Measurements from ENCODE around the gene FUZ. TPM values are rescaled to one million over a fixed set of nuclear protein-coding genes. Genes with fewer than 3 reads are reported as not detected.

The FUZ gene
- total RNA-seq, 1 donor from 2014 or later: 8.3 TPM

DNA sequence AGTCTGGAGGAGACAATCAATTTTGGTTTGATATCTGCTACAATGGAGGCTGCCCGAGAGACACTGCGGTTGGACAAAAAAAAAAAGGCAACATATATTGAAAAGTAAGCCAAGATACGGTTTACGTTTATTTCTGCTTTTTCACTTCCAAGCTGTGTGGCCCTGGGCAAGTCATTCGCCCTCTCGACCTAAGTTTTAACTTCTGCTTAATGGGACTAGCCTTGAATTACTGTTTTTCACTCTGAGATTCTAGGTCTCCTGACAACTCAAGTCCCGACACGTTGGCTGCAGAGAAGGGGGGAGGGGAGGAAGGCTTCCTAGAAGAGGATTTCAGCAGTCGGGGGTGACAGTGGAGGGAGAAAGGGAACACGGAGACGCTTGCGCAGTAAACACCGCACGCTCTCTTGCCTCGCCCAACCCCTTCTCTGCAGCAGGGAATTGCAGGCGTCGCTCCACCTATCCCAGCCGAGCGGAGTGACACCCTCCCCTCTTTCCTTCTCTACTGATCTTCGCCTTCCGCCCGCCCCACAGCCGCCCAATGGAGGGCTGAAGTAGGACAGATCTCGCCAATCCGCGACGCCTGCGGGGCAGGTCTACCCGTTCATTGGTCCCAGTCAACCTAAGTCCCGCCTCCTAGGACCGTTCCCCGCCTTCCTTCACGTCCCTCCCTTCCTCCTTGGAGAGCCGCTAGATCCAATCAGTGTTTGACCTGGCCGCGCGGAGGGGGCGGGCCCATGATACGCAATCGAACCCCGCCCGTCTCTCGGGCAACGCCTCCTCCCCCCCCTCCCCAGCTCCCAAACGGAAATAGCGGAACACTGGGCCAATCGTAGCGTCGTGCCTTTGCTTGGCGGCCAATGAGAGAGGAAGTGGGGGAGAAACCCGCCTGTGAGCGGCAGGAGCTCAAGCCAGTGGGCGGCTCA lies 46.8 kb downstream of the FUZ start:
- H3K4me3 ChIP-seq (ENCODE audit: low read depth, low read length): peak overlapping the region; percentile 53
- TF ChIP-seq, protein P1, sequence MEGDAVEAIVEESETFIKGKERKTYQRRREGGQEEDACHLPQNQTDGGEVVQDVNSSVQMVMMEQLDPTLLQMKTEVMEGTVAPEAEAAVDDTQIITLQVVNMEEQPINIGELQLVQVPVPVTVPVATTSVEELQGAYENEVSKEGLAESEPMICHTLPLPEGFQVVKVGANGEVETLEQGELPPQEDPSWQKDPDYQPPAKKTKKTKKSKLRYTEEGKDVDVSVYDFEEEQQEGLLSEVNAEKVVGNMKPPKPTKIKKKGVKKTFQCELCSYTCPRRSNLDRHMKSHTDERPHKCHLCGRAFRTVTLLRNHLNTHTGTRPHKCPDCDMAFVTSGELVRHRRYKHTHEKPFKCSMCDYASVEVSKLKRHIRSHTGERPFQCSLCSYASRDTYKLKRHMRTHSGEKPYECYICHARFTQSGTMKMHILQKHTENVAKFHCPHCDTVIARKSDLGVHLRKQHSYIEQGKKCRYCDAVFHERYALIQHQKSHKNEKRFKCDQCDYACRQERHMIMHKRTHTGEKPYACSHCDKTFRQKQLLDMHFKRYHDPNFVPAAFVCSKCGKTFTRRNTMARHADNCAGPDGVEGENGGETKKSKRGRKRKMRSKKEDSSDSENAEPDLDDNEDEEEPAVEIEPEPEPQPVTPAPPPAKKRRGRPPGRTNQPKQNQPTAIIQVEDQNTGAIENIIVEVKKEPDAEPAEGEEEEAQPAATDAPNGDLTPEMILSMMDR (conservative IDR thresholded peaks at IDR 0.05; ENCODE audit: low read depth, low read length): no peak
- DNase-seq (ENCODE audit: low read depth): peak; percentile 98

DNA sequence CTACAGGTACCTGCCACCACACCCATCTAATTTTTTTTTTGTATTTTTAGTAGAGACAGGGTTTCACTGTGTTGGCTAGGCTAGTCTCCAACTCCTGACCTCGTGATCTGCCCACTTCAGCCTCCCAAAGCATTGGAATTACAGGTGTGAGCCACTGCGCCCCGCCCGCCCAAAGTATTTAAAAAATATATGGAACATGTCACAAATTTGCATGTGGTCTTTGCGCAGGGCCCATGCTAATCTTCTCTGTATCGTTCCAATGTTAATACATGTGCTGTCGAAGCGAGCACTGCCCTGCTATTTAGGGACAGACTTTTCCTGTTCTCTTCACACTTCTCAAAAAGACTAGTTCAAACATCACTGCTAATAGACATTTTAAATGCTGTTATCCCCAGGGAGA lies 48.8 kb downstream of the FUZ start:
- TF ChIP-seq, protein P1 (conservative IDR thresholded peaks at IDR 0.05; ENCODE audit: low read depth, low read length): no peak
- no peak overlapping the region for H3K4me3 ChIP-seq (ENCODE audit: low read depth, low read length)
- no peak for DNase-seq (ENCODE audit: low read depth)

DNA sequence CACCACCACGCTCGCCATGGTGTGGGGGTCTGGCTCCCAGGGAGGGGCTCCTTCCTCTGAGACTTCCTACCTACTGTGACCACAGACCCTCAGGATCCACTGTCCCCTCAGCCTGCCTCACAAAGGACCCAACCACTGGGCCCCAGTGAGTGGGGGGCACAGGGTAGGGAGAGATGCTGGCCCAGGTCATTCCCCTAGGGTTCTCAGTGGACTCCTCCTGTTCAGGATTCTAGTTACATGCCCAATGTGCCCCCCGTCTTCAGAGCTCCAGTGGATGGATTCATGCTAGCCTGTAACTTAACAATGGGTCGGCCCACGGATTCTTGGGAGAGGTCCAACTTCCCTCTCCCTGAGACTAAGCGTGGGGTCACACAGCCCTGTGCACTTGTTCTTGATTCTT lies 49.9 kb downstream of the FUZ start, which contains the start of gene TSKS:
Gene TSKS, minus strand, starts transcription at position 77 of the 400 bp plus-strand sequence. Its CDS starts 59 bp downstream, at position 18.
- DNase-seq (ENCODE audit: low read depth): no peak
- TF ChIP-seq, protein P1 (conservative IDR thresholded peaks at IDR 0.05; ENCODE audit: low read depth, low read length): no peak
- H3K4me3 ChIP-seq (ENCODE audit: low read depth, low read length): no peak within 1 kb of the TSS

DNA sequence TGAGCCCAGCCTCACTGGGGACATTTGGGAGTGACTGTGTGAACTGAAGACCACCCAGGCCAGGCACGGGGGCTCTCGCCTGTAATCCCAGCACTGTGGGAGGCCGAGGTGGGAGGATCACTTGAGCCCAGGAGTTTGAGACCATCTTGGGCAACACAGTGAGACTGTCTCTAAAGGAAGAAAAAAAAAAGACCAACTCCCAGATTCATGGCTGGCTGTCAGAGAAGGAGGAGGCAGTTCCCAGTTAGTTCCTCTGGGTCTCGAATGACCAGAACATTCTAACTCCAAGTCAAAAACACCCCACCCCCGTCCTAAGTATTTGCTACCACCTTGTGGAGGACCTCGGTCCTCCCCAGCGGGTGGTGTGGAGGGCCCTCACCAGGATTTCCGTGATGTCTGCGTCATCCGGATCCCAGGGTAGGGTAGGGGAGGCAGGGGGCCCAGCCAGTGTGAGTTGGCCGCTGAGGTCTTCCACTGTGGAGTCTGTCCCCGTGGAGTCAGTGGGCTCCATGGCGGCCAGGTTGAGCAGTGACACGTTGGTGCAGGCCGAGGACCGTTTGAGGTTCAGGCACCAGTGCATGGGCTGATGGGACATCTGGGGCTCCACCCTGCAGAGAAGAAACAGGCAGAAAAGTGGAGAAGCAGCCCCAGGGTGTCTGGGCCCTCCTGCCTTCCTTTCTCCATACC lies 51.3 kb downstream of the FUZ start:
- no peak overlapping the region for H3K4me3 ChIP-seq (ENCODE audit: low read depth, low read length)
- TF ChIP-seq, protein P1 (conservative IDR thresholded peaks at IDR 0.05; ENCODE audit: low read depth, low read length): no peak
- DNase-seq (ENCODE audit: low read depth): no peak

DNA sequence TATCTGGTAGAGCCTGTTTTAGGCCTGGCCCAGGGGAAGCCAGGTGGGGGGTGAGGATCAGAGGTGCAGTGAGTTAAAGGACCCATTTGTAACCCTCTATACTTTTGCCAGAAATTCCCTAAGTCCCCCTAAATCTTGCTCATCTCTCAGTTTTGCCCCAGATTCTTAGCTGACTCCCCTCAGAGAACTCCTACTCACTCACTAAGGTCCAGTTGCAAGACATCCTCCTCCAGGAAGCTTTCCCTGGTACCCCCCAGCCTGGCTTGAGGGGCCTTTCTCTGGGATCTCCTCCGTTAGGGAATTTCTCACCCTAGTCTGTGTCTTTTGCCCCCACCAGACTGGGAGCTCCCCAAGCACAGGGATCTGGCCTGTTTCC lies 51.9 kb downstream of the FUZ start:
- DNase-seq (ENCODE audit: low read depth): no peak
- H3K4me3 ChIP-seq (ENCODE audit: low read depth, low read length): no peak overlapping the region
- TF ChIP-seq, protein P1 (conservative IDR thresholded peaks at IDR 0.05; ENCODE audit: low read depth, low read length): no peak

DNA sequence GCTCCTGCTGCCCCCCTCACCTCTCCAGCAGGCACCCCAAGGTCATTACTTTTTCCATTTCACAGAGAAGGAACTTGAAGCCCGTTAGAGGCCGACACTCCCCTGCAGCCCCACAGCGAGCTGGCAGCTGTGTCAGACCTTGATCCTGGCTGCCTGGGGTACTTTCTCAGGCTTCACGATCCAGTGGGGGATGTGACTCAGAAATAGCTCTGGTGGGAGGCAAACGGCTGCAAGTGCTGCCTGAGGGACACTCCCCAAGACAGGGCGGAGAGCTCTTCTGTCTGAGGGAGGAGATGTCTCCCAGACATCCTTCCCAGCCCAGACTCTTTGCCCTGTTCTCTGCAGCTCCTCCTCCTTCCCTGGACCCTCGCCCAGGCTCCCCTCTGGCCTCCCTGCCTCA lies 54.8 kb downstream of the FUZ start:
- TF ChIP-seq, protein P1 (conservative IDR thresholded peaks at IDR 0.05; ENCODE audit: low read depth, low read length): no peak
- no peak for DNase-seq (ENCODE audit: low read depth)
- no peak overlapping the region for H3K4me3 ChIP-seq (ENCODE audit: low read depth, low read length)

Other genes with a start within 250 kb of the FUZ start
- gene NOSIP, start 232.7 kb downstream of the FUZ start, total RNA-seq: 82.4 and 168 TPM in 2 replicates
- gene PRRG2, start 232.0 kb downstream of the FUZ start, total RNA-seq: 0.87 and 1.0 TPM in 2 replicates
- 6.7 and 7.8 TPM in 2 replicates for gene PRR12, start 222.1 kb downstream of the FUZ start, total RNA-seq
- gene RRAS, start 173.1 kb downstream of the FUZ start, total RNA-seq: 33.5 and 67.2 TPM in 2 replicates
- 51.0 and 54.8 TPM in 2 replicates for gene SCAF1, start 171.1 kb downstream of the FUZ start, total RNA-seq
- 73.8 and 78.3 TPM in 2 replicates for gene IRF3, start 147.4 kb downstream of the FUZ start, total RNA-seq
- 53.3 and 69.8 TPM in 2 replicates for gene BCL2L12, start 147.4 kb downstream of the FUZ start, total RNA-seq
- gene PRMT1, start 136.0 kb downstream of the FUZ start, total RNA-seq: 186 and 629 TPM in 2 replicates
- 1.9 and 2.8 TPM in 2 replicates for gene ADM5, start 123.7 kb downstream of the FUZ start, total RNA-seq
- gene CPT1C, start 122.2 kb downstream of the FUZ start, total RNA-seq: 1.7 and 9.9 TPM in 2 replicates
- gene TSKS, start 50.0 kb downstream of the FUZ start, total RNA-seq: not detected in 2 replicates
- 98.2 and 103 TPM in 2 replicates for gene AP2A1, start 46.3 kb downstream of the FUZ start, total RNA-seq
- 30.4 and 34.8 TPM in 2 replicates for gene MED25, start 5.0 kb upstream of the FUZ start, total RNA-seq
- gene PTOV1, start 37.9 kb upstream of the FUZ start, total RNA-seq: 81.9 and 121 TPM in 2 replicates
- gene PNKP, start 54.3 kb upstream of the FUZ start, total RNA-seq: 59.2 and 71.6 TPM in 2 replicates
- 25.8 and 34.4 TPM in 2 replicates for gene AKT1S1, start 64.1 kb upstream of the FUZ start, total RNA-seq
- gene TBC1D17, start 64.4 kb upstream of the FUZ start, total RNA-seq: 11.9 and 16.8 TPM in 2 replicates
- 4.0 and 9.5 TPM in 2 replicates for gene IL4I1, start 83.6 kb upstream of the FUZ start, total RNA-seq
- 15.3 and 17.5 TPM in 2 replicates for gene ATF5, start 115.9 kb upstream of the FUZ start, total RNA-seq
- gene NUP62, start 116.2 kb upstream of the FUZ start, total RNA-seq: 83.7 and 90.5 TPM in 2 replicates
- not detected in 2 replicates for gene SIGLEC11, start 147.9 kb upstream of the FUZ start, total RNA-seq
- gene VRK3, start 212.1 kb upstream of the FUZ start, total RNA-seq: 31.0 and 33.6 TPM in 2 replicates
- 5.1 and 6.9 TPM in 2 replicates for gene ZNF473, start 212.7 kb upstream of the FUZ start, total RNA-seq